HUES6 (cell line): Measurements from ENCODE around the gene EVL.

Experiments
- H3K27ac ChIP-seq: 2 replicates; pipeline ENCODE4 v1.7.0; 2013; ENCODE audit warnings: low read depth, mild to moderate bottlenecking, low read length, inconsistent platforms
- H3K27me3 ChIP-seq: 2 replicates; pipeline ENCODE4 v1.6.1; 2013; ENCODE audit warnings: low read length; ENCODE audit not compliant: control insufficient read depth, insufficient read depth
- H3K36me3 ChIP-seq: 2 replicates; pipeline ENCODE4 v1.6.1; 2013; ENCODE audit warnings: low read length; ENCODE audit not compliant: control insufficient read depth, insufficient read depth
- H3K4me1 ChIP-seq: 2 replicates; pipeline ENCODE4 v1.6.1; 2013; ENCODE audit warnings: low read length; ENCODE audit not compliant: control insufficient read depth, insufficient read depth
- H3K4me3 ChIP-seq: 2 replicates; pipeline ENCODE4 v1.5.1; 2013; ENCODE audit warnings: low read depth, low read length
- H3K9ac ChIP-seq: one replicate; pipeline ENCODE4 v1.6.1; 2013; ENCODE audit warnings: mild to moderate bottlenecking, low read length
- H3K9me3 ChIP-seq: 2 replicates; pipeline ENCODE4 v1.6.1; 2013; ENCODE audit warnings: low read depth, low read length; ENCODE audit not compliant: control insufficient read depth, insufficient read depth

The EVL gene, protein sequence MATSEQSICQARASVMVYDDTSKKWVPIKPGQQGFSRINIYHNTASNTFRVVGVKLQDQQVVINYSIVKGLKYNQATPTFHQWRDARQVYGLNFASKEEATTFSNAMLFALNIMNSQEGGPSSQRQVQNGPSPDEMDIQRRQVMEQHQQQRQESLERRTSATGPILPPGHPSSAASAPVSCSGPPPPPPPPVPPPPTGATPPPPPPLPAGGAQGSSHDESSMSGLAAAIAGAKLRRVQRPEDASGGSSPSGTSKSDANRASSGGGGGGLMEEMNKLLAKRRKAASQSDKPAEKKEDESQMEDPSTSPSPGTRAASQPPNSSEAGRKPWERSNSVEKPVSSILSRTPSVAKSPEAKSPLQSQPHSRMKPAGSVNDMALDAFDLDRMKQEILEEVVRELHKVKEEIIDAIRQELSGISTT

DNA sequence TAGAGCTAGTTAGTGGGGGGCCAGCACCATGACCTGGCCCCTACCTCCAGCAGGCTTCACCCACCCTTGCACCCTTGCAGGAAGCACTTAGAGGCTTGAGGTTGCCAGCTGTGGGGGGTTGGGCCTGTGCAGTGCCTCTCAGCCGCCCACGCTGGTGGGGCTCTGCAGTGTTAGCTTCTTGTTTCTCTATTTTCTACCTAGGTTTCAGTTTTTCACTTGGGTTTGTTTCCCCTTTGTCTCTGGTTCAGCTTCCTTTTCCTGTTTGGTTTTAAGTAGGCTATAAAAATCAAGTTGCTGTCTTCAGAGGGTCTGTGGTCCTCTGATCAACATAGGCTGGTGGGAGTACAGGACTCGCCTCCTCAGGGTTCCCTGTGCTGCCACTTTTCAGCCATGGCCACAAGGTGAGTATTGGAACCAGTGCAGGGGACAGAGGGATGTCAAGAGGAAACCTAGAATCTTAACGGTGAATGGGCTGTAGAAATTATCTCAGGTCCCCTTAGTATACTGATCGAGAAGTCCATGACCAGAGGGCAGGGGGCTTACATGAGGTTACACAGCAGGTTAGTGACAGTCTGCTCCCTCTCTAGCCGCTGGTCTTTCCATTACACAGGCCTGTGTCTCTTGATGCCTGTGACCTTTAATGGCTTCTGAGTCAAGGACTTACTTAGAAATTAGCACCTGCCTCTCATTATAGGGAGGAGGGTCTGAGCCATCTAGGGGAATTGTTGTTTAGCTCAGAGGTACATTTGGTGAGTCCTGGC lies at the start of gene EVL:
TSS of gene EVL (plus strand) at position 312 of the 761 bp plus-strand sequence. CDS start at position 391, 79 bp downstream.
- Histone ChIP-seq H3K4me3 (no peak within 1 kb of the TSS), H3K9ac (no peak within 1 kb of the TSS), H3K27ac (no peak within 1 kb of the TSS)

GRCh38 chr14:100017553-100017952 lies 47.7 kb upstream of the EVL start:
- H3K9me3 ChIP-seq: no peaks in the 10 kb centered on the region
- H3K27me3 ChIP-seq: no peaks in the 10 kb centered on the region
- H3K4me1 ChIP-seq: peaks cover 17% of the 10 kb centered on the region; the same call in 1 of the 2 replicates
- no peak overlapping the region for H3K9ac ChIP-seq
- H3K4me3 ChIP-seq: no peak overlapping the region
- no peak overlapping the region for H3K27ac ChIP-seq
- no peaks in the 10 kb centered on the region for H3K36me3 ChIP-seq

More for the DNA sequence above, at the start of gene EVL:
- Histone ChIP-seq H3K36me3 (no peaks in the 10 kb centered on the region), H3K9me3 (no peaks in the 10 kb centered on the region), H3K4me1 (peaks cover 13% of the 10 kb centered on the region; the same call in 1 of the 2 replicates), H3K27me3 (no peaks in the 10 kb centered on the region)

DNA sequence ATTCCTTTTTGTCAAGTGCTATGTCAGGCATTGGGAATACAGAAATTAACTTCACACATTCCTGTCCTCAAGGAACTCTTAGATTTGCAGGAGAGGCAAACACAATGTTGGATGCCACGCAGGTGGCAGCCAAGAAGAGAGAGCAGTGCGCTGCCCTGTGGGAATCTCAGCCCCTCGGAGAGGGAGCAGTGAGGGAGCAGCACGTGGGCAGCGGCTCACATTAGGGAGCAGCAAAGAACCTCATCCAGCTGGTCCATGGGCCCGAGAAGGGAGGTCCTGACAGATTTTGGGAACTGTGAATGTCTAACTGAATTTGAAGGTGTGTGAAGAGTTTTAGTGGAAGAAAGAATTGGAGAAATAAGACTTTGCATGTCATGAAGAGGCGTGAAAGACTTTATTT lies 47.2 kb upstream of the EVL start:
- H3K9ac ChIP-seq: no peak overlapping the region
- no peaks in the 10 kb centered on the region for H3K27me3 ChIP-seq
- no peak overlapping the region for H3K4me3 ChIP-seq
- peaks cover 17% of the 10 kb centered on the region; the same call in 1 of the 2 replicates for H3K4me1 ChIP-seq
- no peaks in the 10 kb centered on the region for H3K9me3 ChIP-seq
- H3K27ac ChIP-seq: no peak overlapping the region
- H3K36me3 ChIP-seq: no peaks in the 10 kb centered on the region

DNA sequence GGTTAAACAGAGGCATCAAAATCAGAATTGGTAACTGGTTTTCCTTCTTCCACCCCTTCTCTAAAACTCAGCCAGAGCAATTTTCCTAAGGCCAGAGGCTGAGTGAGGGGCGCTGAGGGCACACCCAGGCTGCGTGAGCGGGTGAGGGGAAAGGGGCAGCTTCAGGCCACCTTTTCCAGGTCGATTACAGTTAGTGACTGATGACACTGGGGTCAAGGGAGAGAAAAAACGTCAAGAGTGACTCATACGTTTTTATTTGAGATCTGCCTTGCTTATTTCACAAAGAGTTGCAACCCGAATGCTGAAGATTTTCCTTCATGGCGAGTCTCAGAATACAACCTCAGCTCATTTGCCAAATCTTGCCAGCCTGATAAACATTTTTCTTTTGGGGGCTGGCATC lies 46.7 kb upstream of the EVL start:
- H3K9me3 ChIP-seq: no peaks in the 10 kb centered on the region
- H3K27ac ChIP-seq: no peak overlapping the region
- H3K36me3 ChIP-seq: no peaks in the 10 kb centered on the region
- no peak overlapping the region for H3K9ac ChIP-seq
- no peak overlapping the region for H3K4me3 ChIP-seq
- no peaks in the 10 kb centered on the region for H3K27me3 ChIP-seq
- peaks cover 17% of the 10 kb centered on the region; the same call in 1 of the 2 replicates for H3K4me1 ChIP-seq

DNA sequence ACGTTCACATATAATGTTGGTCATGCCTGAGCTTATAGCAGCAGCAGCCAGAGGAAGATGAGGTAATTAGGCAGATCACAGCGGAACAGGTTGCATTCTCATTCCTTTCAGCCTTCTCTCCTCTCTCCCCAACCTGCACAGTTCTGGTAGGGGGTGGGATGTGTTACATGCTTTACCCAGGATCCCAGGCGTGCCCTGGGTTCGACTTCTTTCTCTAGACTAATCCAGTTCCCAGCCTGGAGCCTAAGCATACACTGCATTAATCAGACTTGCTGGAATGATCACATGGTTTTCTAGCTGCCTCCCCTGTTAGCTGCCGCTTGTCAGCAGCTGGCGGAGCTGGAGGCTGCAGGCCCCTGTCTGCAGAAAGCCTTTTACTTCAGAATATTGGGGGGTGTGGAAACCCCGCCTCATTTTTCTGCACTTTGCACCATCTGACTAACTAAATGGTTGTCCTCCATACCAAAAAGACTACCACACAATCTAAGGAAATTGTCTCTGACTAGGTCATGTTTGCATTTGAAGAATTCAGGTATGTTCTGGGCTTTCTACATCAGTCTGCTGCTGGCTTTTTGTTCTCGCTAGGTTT lies 46.0 kb upstream of the EVL start:
- H3K4me1 ChIP-seq: peaks cover 18% of the 10 kb centered on the region; the same call in 1 of the 2 replicates
- H3K9me3 ChIP-seq: no peaks in the 10 kb centered on the region
- H3K36me3 ChIP-seq: no peaks in the 10 kb centered on the region
- H3K27ac ChIP-seq: no peak overlapping the region
- no peak overlapping the region for H3K4me3 ChIP-seq
- H3K27me3 ChIP-seq: no peaks in the 10 kb centered on the region
- no peak overlapping the region for H3K9ac ChIP-seq

- no peak overlapping the region for H3K4me3 ChIP-seq
- H3K4me1 ChIP-seq: peaks cover 27% of the 10 kb centered on the region; the same call in 1 of the 2 replicates
- H3K9me3 ChIP-seq: no peaks in the 10 kb centered on the region
- no peak overlapping the region for H3K9ac ChIP-seq
- no peak overlapping the region for H3K27ac ChIP-seq
- H3K36me3 ChIP-seq: no peaks in the 10 kb centered on the region
- no peaks in the 10 kb centered on the region for H3K27me3 ChIP-seq
Measured at GRCh38 chr14:100020629-100021028, 44.6 kb upstream of the EVL start.

DNA sequence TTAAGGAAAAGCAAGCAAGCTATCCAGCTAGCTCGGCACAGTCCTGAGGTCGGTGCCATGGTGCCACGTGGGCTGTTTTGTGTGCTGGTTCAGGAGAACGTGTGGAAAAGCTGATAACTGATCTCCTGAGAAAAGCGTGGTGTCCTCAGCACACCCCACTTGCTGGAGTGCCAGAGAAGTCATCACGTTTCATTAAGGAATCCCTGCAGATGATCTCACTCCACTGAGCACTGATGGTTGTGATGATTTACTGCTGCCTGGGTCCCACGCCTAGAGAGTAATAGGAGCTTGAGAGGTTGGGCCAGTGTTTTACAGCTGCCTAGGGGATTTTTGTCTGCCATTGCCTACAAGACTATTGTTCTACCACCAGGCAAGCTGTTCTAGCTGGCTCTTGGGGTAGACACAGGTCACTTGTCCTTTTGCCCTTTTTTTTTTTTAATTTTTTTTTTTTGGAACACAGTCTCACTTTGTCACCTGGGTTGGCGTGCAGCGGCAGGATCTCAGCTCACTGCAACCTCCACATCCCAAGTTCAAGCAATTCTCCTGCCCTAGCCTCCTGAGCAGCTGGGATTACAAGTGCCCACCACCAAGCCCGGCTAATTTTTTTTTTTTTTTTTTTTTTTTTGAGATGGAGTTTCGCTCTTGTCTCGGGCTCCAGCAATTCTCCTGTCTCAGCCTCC lies 42.3 kb upstream of the EVL start:
- H3K27ac ChIP-seq: no peak overlapping the region
- peaks cover 27% of the 10 kb centered on the region; the same call in 1 of the 2 replicates for H3K4me1 ChIP-seq
- H3K9ac ChIP-seq: no peak overlapping the region
- no peaks in the 10 kb centered on the region for H3K9me3 ChIP-seq
- no peaks in the 10 kb centered on the region for H3K36me3 ChIP-seq
- H3K4me3 ChIP-seq: no peak overlapping the region
- H3K27me3 ChIP-seq: 0 out of 2 replicates have a peak, but pooled peaks cover 6% of the 10 kb centered on the region

DNA sequence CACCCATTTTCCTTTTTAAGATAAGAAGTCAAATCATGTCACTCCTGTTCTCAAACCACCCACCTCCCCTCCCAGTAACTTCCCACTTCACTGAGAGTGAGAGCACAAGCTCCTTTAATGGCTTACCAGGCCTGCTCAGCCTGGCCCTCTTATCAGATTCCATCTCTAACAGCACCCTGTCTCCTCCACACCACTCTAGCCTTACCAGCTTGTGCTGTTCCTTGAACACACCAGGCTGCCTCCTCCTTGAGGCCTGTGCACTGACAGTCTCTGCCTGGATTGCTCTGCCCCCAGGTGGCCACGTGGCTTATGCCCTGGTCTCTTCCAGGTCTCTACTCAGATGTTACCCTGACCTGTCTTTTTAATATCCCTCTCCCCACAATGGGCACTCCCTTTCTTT lies 40.1 kb upstream of the EVL start:
- Histone ChIP-seq H3K4me1 (peaks cover 10% of the 10 kb centered on the region; the same call in 1 of the 2 replicates), H3K9ac (no peak overlapping the region), H3K36me3 (no peaks in the 10 kb centered on the region), H3K9me3 (no peaks in the 10 kb centered on the region), H3K27ac (no peak overlapping the region), H3K27me3 (0 out of 2 replicates have a peak, but pooled peaks cover 10% of the 10 kb centered on the region), H3K4me3 (no peak overlapping the region)

DNA sequence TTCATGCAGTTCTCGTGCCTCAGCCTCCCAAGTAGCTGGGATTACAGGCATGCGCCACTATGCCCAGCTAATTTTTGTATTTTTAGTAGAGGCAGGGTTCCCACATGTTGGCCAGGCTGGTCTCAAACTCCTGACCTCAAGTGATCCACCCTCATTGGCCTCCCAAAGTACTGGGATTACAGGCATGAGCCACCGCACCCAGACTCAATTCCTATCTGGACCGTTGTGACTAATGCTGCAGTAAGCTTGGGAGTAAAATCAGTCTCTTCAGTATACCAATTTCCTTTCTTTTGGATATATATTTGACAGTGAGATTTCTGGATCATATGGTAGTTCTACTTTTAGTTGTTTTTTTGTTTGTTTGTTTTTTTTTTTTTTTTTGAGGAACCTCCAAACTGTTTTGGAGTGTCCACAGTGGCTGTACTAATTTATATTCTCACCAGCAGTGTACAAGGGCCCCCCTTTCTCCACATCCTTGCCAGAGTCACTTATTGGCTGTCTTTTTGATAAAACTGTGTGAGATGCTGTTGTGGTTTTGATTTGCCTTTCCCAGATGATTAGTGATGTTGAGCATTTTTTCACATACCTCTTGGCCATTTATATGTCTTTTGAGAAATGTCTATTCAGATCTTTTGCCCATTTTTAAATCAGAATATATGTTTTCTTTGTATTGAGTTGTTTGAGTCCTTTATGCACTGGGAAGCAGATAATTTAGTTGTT lies 37.3 kb upstream of the EVL start:
- no peaks in the 10 kb centered on the region for H3K9me3 ChIP-seq
- H3K4me3 ChIP-seq: no peak overlapping the region
- H3K4me1 ChIP-seq: peaks cover 10% of the 10 kb centered on the region; the same call in 1 of the 2 replicates
- H3K9ac ChIP-seq: no peak overlapping the region
- H3K27ac ChIP-seq: no peak overlapping the region
- H3K36me3 ChIP-seq: no peaks in the 10 kb centered on the region
- H3K27me3 ChIP-seq: peaks cover 17% of the 10 kb centered on the region; the same call in 1 of the 2 replicates
